ENCODE measurements around the gene AQP12A.
"Not testable (repeated sequence)": the region's sequence is repeated elsewhere in the genome, so short reads cannot be mapped to it uniquely, and the experiment has no call there.

The AQP12A gene

GRCh38 chr2:240687045-240687740 is 4.5 kb upstream of the AQP12A start:
- DNase-seq (ENCODE audit: low read depth in 2 of 3, low spot score in 1 of 3): no peak

GRCh38 chr2:240687741-240688552 is 3.7 kb upstream of the AQP12A start:
- DNase-seq (ENCODE audit: low read depth in 2 of 3, low spot score in 1 of 3): no peak

DNA sequence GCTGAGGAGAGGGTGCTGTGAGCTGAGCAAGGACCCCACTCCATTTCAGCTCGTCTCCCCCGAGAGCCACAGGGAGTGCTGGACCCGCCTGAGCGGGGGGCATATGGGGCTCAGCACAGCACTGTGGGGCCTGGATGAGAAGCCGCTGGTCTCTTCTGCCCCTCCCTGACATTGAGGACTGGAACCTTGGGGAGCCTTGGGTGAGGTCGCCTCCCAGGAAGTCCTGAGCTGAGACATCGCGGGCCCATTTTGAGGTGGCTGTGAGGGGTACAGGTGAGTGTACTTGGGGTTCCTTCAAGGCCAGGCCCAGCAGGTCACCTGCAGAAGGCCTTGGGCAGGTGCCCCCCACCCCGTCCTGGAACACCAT is 3.1 kb upstream of the AQP12A start:
- DNase-seq (ENCODE audit: low read depth in 2 of 3, low spot score in 1 of 3): no peak

DNA sequence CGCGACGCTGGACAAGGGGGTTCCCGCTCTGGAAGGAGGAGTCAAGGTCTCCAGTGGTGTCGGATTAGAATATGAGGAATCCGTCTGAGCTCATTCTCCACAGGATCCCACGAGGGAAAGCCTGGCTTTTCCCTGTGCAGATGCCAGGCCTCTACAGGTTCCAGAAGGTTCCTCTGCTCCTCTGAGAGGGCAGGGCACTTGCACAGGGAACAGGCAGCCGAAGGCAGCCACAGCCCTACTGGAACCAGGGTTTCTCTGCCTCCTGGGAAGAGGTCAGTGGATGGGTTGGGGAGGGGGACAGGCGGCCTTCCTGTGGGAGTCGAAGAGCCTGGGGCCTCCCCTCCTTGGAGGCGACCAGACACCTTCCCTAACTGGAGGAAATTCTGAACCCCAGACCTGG is 1.7 kb upstream of the AQP12A start:
- DNase-seq (ENCODE audit: low read depth in 2 of 3, low spot score in 1 of 3): no peak

DNA sequence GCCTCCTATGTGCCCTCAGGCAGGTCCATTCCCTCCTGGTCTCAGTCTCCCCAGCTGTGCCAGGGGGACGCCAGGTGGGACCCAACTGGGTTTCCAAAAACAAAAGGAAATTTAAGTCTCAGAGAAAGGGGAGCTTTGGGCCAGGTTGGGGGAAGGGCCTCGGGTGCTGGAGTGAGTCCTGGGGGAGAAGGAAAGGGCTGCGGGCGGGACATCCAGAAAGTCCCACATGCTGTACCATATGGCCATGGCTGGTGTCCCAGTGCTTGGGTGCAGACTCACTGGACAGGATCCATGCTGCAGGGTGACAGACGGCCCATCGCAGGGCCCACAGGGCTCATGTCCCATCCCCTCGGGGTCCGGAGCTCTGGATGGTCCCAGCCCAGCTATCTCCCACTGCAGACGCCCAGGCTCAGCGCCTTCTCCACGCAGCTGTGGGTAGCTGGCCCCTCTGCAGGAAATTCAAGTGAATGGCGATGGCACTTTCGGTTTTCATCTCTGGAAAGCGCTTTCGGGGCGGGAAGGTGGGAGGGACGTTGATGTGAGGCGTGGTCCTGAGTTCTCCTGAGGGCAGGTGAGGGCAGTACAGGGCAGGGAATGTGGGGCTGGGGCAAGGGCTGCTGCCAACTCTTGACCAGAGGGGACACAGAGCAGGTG is 1.1 kb upstream of the AQP12A start:
- not testable (repeated sequence) for DNase-seq (ENCODE audit: low read depth in 2 of 3, low spot score in 1 of 3)

- not testable (repeated sequence) for DNase-seq (ENCODE audit: low read depth in 2 of 3, low spot score in 1 of 3)
These were observed 615 bp upstream of the AQP12A start for GRCh38 chr2:240691075-240691427.

- not testable (repeated sequence) for DNase-seq (ENCODE audit: low read depth in 2 of 3, low spot score in 1 of 3)
These were observed 1.2 kb downstream of the AQP12A start for GRCh38 chr2:240692583-240693561.

GRCh38 chr2:240694304-240694703 is 2.6 kb downstream of the AQP12A start:
- not testable (repeated sequence) for DNase-seq (ENCODE audit: low read depth in 2 of 3, low spot score in 1 of 3)

DNA sequence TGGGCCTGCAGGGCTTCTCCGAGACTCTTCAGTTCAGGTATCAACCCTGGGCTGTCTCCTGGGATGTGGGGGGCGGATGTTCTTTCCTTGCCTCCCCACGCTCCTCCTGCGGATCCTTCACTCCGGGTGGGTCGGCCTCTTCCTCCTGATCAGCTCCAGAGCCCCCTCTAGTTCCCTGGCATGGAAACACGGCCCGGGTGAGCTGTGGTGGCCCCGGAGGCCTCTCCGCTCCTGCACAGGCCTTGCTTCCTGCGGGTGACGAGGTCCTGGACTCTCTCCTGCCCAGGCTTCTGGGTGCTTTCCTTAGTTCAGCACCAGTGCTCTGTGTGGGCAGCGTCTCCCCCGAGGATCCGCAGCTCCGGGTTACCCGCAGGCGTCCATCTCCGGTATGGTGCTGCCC is 3.9 kb downstream of the AQP12A start:
- not testable (repeated sequence) for DNase-seq (ENCODE audit: low read depth in 2 of 3, low spot score in 1 of 3)

DNA sequence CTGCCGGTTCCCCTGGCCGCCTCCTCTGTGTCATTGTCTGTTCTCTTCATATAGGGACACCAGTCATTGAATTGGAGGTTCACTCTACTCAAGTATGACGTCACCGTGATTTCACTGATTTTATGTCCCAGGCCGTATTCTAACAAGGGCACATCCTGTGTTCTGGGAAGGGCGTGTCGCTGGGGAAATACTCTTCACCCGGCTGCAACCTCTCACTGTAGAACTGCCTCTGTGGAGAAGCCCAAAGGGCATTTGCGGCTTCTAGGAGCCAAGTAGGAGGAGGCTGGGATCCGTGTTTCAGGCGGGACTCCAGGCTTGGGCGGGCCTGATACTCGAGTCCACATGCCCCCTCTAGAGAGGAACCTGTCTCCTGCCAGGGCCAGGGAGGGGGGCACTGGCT is 4.8 kb downstream of the AQP12A start:
- DNase-seq (ENCODE audit: low read depth in 2 of 3, low spot score in 1 of 3): not testable (repeated sequence)

- not testable (repeated sequence) for DNase-seq (ENCODE audit: low read depth in 2 of 3, low spot score in 1 of 3)
These were observed 7.3 kb downstream of the AQP12A start for GRCh38 chr2:240698852-240699561.

DNA sequence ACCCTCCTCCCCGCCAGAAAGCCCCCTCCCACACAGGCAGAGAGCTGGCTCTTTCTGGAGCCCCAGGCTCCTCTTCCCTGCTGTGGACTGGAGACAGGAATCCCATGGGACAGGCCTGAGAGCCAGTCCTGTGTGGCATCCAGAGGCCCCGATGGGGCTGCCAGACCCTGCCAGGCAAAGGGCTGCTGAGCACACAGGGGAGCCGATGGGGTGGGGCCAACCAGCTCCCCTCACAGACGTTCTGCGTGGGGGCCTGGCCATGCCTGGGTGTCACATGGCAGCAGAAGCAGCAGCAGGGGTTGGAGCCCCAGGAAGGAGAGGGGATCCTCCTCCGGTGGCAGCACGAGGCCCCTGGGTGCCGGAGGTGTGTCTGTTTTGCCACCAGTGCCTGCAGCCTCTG is 8.2 kb downstream of the AQP12A start:
- DNase-seq (ENCODE audit: low read depth in 2 of 3, low spot score in 1 of 3): not testable (repeated sequence)

- DNase-seq (ENCODE audit: low read depth in 2 of 3, low spot score in 1 of 3): not testable (repeated sequence)
These were observed 8.9 kb downstream of the AQP12A start for GRCh38 chr2:240700616-240701015.

DNA sequence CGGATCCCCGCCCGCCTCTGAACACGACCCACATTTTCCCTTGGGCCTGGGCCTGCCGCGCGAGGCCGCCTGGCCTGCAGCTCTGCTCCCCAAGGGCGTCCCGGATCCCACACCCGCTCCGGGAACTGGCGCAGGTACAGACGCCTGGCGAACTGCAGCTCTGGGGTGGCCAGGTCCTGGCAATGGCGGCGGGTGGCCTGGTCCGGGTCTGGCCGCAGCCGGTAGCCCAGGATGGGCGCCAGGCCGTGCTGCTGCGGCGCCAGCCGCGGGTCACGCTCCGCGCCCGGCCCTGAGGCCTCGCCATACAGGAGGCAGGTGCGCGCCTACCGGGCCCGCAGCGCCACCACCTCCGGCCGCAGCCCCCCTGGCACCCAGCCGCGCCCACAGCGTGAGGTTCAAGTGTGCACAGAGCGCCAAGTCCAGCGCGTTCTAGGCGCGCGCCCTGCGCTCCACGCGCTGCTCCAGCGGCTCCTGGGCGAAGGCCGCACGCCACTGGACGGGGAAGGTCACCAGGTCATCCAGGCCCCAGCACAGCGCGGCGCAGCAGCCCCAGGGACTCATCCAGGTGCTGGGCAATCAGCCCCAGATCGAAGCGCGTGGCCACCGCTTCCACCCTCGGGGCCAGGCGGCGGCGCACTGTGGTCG is 9.5 kb downstream of the AQP12A start:
- no peak for DNase-seq (ENCODE audit: low read depth in 2 of 3, low spot score in 1 of 3)

- DNase-seq (ENCODE audit: low read depth in 2 of 3, low spot score in 1 of 3): no peak
These were observed 10.3 kb downstream of the AQP12A start for GRCh38 chr2:240701736-240702639.

DNA sequence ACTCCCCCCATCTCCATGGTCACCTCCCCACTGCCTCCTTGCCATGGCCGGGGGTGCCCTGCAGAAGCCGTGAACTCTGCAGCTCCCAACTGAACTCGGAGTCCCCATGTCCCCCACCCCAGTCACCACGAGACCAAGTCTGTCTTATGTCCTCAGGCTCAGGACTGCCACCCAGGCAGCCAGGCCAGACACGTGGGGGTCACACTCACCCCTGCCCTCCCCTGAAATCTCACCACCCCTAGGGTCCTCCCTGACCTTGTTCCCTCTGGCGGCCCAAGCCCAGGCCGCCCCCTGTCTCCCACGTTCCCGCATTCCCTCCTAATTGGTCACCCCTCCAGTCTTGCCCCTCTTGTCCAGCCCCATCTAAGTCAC is 11.0 kb downstream of the AQP12A start:
- DNase-seq (ENCODE audit: low read depth in 2 of 3, low spot score in 1 of 3): no peak

DNA sequence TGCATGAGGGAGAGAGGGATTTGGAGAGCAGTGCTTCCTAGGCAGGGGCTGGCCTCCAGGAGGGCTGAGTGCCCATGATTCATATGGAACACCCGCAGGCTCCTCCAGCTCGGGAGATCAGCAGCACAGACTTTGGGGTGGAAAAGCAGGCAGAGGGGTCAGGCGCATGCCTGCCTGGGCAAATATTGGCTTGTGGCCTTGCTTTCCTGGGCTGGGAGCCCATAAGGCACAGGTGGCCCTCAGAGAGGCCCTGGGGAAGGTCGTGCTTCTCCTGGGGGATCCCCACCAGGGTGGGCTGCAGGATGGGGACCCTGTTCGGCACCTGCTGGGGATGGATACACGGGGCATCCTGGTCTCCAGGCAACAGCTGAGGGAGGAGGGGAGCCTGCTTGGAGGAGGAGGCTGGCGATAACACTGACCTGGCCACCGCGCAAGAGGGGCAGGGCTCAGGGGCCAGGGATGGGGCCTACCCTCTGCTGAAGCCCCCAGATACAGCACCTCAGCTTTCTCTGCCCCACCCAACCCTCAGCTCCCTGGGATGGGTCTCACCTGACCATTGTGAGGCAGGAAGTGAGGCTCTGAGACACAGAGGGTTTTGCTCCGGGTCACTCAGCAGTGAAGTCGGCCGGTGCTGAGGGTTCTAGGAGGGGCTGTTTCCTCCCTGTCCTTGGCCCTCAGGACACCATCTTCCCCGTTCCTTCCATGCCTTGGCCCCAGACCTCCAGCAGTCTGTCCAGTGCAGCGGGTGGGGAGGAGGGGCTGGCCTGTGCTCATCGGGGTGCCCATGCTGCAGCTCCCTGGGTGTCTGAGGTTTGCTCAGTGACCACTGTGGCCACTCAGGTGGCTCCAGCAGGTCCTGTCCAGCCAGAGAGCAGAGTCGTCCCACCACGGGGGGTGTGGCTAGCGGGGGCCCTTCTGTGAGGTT is 12.0 kb downstream of the AQP12A start:
- DNase-seq (ENCODE audit: low read depth in 2 of 3, low spot score in 1 of 3): no peak

DNA sequence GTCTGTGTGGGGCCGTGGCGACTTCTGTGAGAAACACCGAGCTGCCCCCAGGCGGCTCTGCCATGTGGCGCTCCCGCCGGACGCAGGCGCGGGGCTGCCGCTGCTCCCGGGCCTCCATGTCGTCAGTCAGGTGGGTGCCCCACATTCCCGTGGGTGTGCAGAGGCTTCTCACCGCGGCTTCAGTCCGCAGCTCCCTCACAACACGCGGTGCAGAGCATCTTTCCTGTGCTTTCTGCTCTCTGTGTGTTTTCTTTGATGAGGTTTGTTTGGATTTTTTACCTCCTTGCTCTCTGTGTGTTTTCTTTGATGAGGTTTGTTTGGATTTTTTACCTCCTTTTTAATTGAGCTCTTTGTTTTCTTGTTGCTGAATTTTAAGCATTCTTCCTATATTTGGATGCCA is 13.0 kb downstream of the AQP12A start:
- peak in 1 of 3 donors; percentile 3 for DNase-seq (ENCODE audit: low read depth in 2 of 3, low spot score in 1 of 3)

Measured in stimulated activated CD4-positive, alpha-beta T cell treated with anti-CD3 and anti-CD28 coated beads, Interleukin-12 subunit alpha, Interleukin-12 subunit beta, amount 100 ng/mL, for 48 hours (primary cell).